Thyroid gland (tissue), 4 donors: ENCODE results near the gene ESYT3.

Experiments
- CTCF ChIP-seq, 6 experiments: fragments of 200-600 bp in 3 of 6; fragments of 450-650 bp in 3 of 6; sonication (generic) in 3 of 6; IDR thresholded peaks; one replicate each; pipeline ENCODE4 v1.5.1; 2016 to 2019; ENCODE audit warnings: antibody characterized with exemption in 6 of 6, mild to moderate bottlenecking in 2 of 6, inconsistent platforms in 1 of 6, moderate library complexity in 1 of 6
- POLR2A ChIP-seq, 2 donors: fragments of 450-650 bp; IDR thresholded peaks; one replicate each; pipeline ENCODE4 v1.6.1; 2017; ENCODE audit warnings: antibody characterized with exemption in 2 of 2, mild to moderate bottlenecking in 2 of 2, moderate library complexity in 1 of 2

- TF ChIP-seq POLR2A (IDR thresholded peaks at IDR 0.05) = no peak
- no peak for TF ChIP-seq CTCF (IDR thresholded peaks at IDR 0.05)
Observed at GRCh38 chr3:138445236-138445635, 10.8 kb downstream of the ESYT3 start.
